RWPE2 (cell line): Measurements from ENCODE around the gene GOLM1.

Experiments
- ATAC-seq: fragments of 200-7000 bp; cut with Tn5 transposase; 3 replicates; pipeline ENCODE4 v1.9.1; 2021; ENCODE audit warnings: low read depth
- DNase-seq: peaks from one replicate; pipeline ENCODE4 v3.0.0-alpha.2; 2020; ENCODE audit warnings: low spot score
- H3K27ac ChIP-seq: fragments of 450-650 bp; 2 replicates; pipeline ENCODE4 v1.5.1; 2017; ENCODE audit warnings: mild to moderate bottlenecking; ENCODE audit not compliant: poor library complexity, severe bottlenecking
- H3K27me3 ChIP-seq: fragments of 250-450 bp; sonication (Bioruptor Pico); 2 replicates; pipeline ENCODE4 v1.5.1; 2021; ENCODE audit warnings: mild to moderate bottlenecking, moderate library complexity; ENCODE audit not compliant: insufficient read depth, poor library complexity, severe bottlenecking
- H3K36me3 ChIP-seq: fragments of 250-450 bp; sonication (Bioruptor Pico); 2 replicates; pipeline ENCODE4 v1.5.1; 2020; ENCODE audit warnings: low read depth, mild to moderate bottlenecking, moderate library complexity
- H3K4me1 ChIP-seq: fragments of 250-450 bp; sonication (Bioruptor Pico); 2 replicates; pipeline ENCODE4 v1.5.1; 2021; ENCODE audit warnings: mild to moderate bottlenecking, moderate library complexity; ENCODE audit not compliant: insufficient read depth, poor library complexity, severe bottlenecking
- H3K4me3 ChIP-seq: fragments of 250-450 bp; sonication (Bioruptor Pico); 2 replicates; pipeline ENCODE4 v1.5.1; 2021; ENCODE audit warnings: mild to moderate bottlenecking, moderate library complexity; ENCODE audit not compliant: severe bottlenecking
- H3K9me3 ChIP-seq: fragments of 250-450 bp; sonication (Bioruptor Pico); 2 replicates; pipeline ENCODE4 v1.5.1; 2021; ENCODE audit warnings: mild to moderate bottlenecking, moderate library complexity; ENCODE audit not compliant: severe bottlenecking
- CTCF ChIP-seq: fragments of 450-650 bp; IDR thresholded peaks from one replicate; pipeline ENCODE4 v1.5.1; 2017; ENCODE audit warnings: mild to moderate bottlenecking, moderate library complexity; ENCODE audit not compliant: poor library complexity, severe bottlenecking

The GOLM1 gene

GRCh38 chr9:86099701-86100364 lies 475 bp upstream of the GOLM1 start:
- Histone ChIP-seq H3K27me3 (no peaks in the 10 kb centered on the region), H3K36me3 (no peaks in the 10 kb centered on the region), H3K27ac (no peak overlapping the region), H3K4me3 (peak overlapping the region; percentile 99), H3K9me3 (no peaks in the 10 kb centered on the region), H3K4me1 (peaks cover 11% of the 10 kb centered on the region)
- peak; percentile 11 for TF ChIP-seq CTCF
- no peak for DNase-seq
- ATAC-seq = no peak

GRCh38 chr9:86097510-86098224 lies 1.7 kb downstream of the GOLM1 start:
- Histone ChIP-seq H3K4me3 (peak overlapping the region; percentile 99), H3K27me3 (no peaks in the 10 kb centered on the region), H3K27ac (no peak overlapping the region), H3K9me3 (no peaks in the 10 kb centered on the region), H3K36me3 (no peaks in the 10 kb centered on the region), H3K4me1 (peaks cover 11% of the 10 kb centered on the region)
- TF ChIP-seq CTCF = no peak
- DNase-seq (no peak), ATAC-seq (no peak)

GRCh38 chr9:86096386-86096785 lies 3.0 kb downstream of the GOLM1 start:
- TF ChIP-seq CTCF = no peak
- peak; percentile 23; the same call in 1 of the 3 replicates for ATAC-seq
- Histone ChIP-seq H3K9me3 (no peaks in the 10 kb centered on the region), H3K27ac (no peak overlapping the region), H3K4me3 (no peak overlapping the region), H3K4me1 (peaks cover 11% of the 10 kb centered on the region), H3K36me3 (no peaks in the 10 kb centered on the region), H3K27me3 (no peaks in the 10 kb centered on the region)
- DNase-seq = no peak

GRCh38 chr9:86093788-86094555 lies 5.4 kb downstream of the GOLM1 start:
- no peak for ATAC-seq
- no peak for TF ChIP-seq CTCF
- no peak for DNase-seq
- H3K27ac ChIP-seq = no peak overlapping the region
- H3K36me3 ChIP-seq = no peaks in the 10 kb centered on the region
- no peaks in the 10 kb centered on the region for H3K27me3 ChIP-seq
- H3K4me1 ChIP-seq = peaks cover 11% of the 10 kb centered on the region
- no peak overlapping the region for H3K4me3 ChIP-seq
- H3K9me3 ChIP-seq = no peaks in the 10 kb centered on the region
